ENCODE measurements around the gene PDE10A. TPM values are rescaled to one million over a fixed set of nuclear protein-coding genes. Genes with fewer than 3 reads are reported as not detected.

The PDE10A gene
- total and polyA plus RNA-seq, 2 experiments from 2014 or later: 2.0 to 7.2 TPM

GRCh38 chr6:165404296-165404695 lies 258.7 kb downstream of the PDE10A start:
- no peaks in the 10 kb centered on the region for H3K9me3 ChIP-seq (ENCODE audit: low read depth)
- TF ChIP-seq EZH2 (IDR thresholded peaks at IDR 0.05; ENCODE audit: borderline replicate concordance): no peak
- TF ChIP-seq EZH2phosphoT487 (IDR thresholded peaks at IDR 0.05; ENCODE audit: low read depth, severe bottlenecking, unreplicated experiment): no peak
- TF ChIP-seq, protein P1, sequence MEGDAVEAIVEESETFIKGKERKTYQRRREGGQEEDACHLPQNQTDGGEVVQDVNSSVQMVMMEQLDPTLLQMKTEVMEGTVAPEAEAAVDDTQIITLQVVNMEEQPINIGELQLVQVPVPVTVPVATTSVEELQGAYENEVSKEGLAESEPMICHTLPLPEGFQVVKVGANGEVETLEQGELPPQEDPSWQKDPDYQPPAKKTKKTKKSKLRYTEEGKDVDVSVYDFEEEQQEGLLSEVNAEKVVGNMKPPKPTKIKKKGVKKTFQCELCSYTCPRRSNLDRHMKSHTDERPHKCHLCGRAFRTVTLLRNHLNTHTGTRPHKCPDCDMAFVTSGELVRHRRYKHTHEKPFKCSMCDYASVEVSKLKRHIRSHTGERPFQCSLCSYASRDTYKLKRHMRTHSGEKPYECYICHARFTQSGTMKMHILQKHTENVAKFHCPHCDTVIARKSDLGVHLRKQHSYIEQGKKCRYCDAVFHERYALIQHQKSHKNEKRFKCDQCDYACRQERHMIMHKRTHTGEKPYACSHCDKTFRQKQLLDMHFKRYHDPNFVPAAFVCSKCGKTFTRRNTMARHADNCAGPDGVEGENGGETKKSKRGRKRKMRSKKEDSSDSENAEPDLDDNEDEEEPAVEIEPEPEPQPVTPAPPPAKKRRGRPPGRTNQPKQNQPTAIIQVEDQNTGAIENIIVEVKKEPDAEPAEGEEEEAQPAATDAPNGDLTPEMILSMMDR (IDR thresholded peaks at IDR 0.05; ENCODE audit: poor library complexity): no peak
- no peak for DNase-seq (ENCODE audit: low spot score)
- no peaks in the 10 kb centered on the region for H4K20me1 ChIP-seq (ENCODE audit: insufficient read depth, poor library complexity, severe bottlenecking)
- no peaks in the 10 kb centered on the region for H3K79me2 ChIP-seq
- H3K27ac ChIP-seq: no peak overlapping the region
- H3K36me3 ChIP-seq (replicated peaks; ENCODE audit: insufficient read depth, low read depth): no peaks in the 10 kb centered on the region
- no peaks in the 10 kb centered on the region for H3K9me2 ChIP-seq (replicated peaks; ENCODE audit: insufficient read depth)
- no peaks in the 10 kb centered on the region for H3K4me1 ChIP-seq (ENCODE audit: insufficient read depth)
- no peaks in the 10 kb centered on the region for H3K27me3 ChIP-seq
- H3K4me2 ChIP-seq: no peak overlapping the region
- H3K4me3 ChIP-seq: no peak overlapping the region
- WGBS (ENCODE audit: low lambda C conversion rate, missing lambda C conversion rate): 88% methylated on average over 2 of the region's 2 CpGs
- H2AFZ ChIP-seq: no peak overlapping the region

DNA sequence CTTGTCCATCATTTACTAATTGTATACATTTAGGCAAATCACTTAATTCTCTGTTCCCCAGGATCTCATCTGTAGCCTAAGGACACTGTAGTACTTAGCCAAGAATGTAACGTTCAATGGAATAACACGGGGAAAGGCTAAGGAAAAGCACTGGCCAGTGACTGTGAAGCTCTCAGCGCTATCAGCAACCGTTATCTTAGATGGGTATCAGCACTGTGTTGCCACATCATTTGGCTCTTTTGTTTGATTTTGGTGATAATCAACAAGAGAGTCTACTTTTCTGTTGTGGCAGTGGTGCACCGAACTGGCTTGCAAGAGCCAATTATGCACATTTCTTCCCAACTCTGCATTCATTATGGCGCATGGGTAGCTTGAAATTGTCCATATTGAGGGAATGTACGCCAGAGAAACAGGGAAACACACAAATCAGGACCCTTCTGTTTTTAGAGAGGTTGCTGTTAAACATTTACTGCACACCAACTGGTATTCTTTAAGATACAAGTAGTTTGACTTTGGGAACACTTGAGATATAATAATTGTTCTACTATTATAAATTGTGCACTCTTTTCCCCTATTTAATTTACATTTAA lies 259.9 kb downstream of the PDE10A start:
- Histone ChIP-seq H3K4me3 (no peak overlapping the region), H3K27ac (no peak overlapping the region), H3K9me3 (ENCODE audit: low read depth) (no peaks in the 10 kb centered on the region), H3K4me2 (no peak overlapping the region), H3K9me2 (replicated peaks; ENCODE audit: insufficient read depth) (no peaks in the 10 kb centered on the region), H3K79me2 (no peaks in the 10 kb centered on the region), H3K4me1 (ENCODE audit: insufficient read depth) (no peaks in the 10 kb centered on the region), H4K20me1 (ENCODE audit: insufficient read depth, poor library complexity, severe bottlenecking) (no peaks in the 10 kb centered on the region), H2AFZ (no peak overlapping the region), H3K27me3 (no peaks in the 10 kb centered on the region), H3K36me3 (replicated peaks; ENCODE audit: insufficient read depth, low read depth) (no peaks in the 10 kb centered on the region)
- WGBS (ENCODE audit: low lambda C conversion rate, missing lambda C conversion rate): 82% methylated on average over 7 of the region's 7 CpGs
- no peak for DNase-seq (ENCODE audit: low spot score)
- TF ChIP-seq EZH2 (IDR thresholded peaks at IDR 0.05; ENCODE audit: borderline replicate concordance) (no peak), EZH2phosphoT487 (IDR thresholded peaks at IDR 0.05; ENCODE audit: low read depth, severe bottlenecking, unreplicated experiment) (no peak)
- TF ChIP-seq, protein P1 (IDR thresholded peaks at IDR 0.05; ENCODE audit: poor library complexity): no peak

DNA sequence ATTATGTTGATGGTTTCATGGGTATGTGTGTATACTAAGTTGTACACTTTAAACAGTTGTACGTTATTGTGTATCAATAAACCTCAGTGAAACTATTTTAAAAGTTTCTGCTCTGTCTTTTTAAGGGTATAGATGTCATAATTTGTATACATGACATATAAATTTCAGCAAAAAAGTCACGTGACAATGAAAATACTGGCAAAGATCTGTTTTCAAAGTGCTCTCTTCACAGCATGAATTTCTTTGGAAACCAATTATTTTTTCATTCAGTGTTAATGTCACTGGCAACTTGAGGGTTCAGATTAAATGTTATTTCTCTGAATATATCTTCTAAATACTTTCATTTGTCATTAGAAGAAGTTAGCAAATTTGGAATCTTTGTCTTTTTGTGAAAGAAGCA lies 261.9 kb downstream of the PDE10A start:
- Histone ChIP-seq H4K20me1 (ENCODE audit: insufficient read depth, poor library complexity, severe bottlenecking) (no peaks in the 10 kb centered on the region), H3K79me2 (no peaks in the 10 kb centered on the region), H3K27me3 (no peaks in the 10 kb centered on the region), H3K36me3 (replicated peaks; ENCODE audit: insufficient read depth, low read depth) (no peaks in the 10 kb centered on the region), H3K4me2 (no peak overlapping the region), H3K4me1 (ENCODE audit: insufficient read depth) (no peaks in the 10 kb centered on the region), H2AFZ (no peak overlapping the region), H3K9me2 (replicated peaks; ENCODE audit: insufficient read depth) (no peaks in the 10 kb centered on the region), H3K9me3 (ENCODE audit: low read depth) (no peaks in the 10 kb centered on the region), H3K4me3 (no peak overlapping the region), H3K27ac (no peak overlapping the region)
- TF ChIP-seq EZH2phosphoT487 (IDR thresholded peaks at IDR 0.05; ENCODE audit: low read depth, severe bottlenecking, unreplicated experiment) (no peak), EZH2 (IDR thresholded peaks at IDR 0.05; ENCODE audit: borderline replicate concordance) (no peak)
- TF ChIP-seq, protein P1 (IDR thresholded peaks at IDR 0.05; ENCODE audit: poor library complexity): no peak
- 88% methylated on average over 2 of the region's 2 CpGs for WGBS (ENCODE audit: low lambda C conversion rate, missing lambda C conversion rate)
- DNase-seq (ENCODE audit: low spot score): no peak
